ENCODE data around the gene BRF1.

DNA sequence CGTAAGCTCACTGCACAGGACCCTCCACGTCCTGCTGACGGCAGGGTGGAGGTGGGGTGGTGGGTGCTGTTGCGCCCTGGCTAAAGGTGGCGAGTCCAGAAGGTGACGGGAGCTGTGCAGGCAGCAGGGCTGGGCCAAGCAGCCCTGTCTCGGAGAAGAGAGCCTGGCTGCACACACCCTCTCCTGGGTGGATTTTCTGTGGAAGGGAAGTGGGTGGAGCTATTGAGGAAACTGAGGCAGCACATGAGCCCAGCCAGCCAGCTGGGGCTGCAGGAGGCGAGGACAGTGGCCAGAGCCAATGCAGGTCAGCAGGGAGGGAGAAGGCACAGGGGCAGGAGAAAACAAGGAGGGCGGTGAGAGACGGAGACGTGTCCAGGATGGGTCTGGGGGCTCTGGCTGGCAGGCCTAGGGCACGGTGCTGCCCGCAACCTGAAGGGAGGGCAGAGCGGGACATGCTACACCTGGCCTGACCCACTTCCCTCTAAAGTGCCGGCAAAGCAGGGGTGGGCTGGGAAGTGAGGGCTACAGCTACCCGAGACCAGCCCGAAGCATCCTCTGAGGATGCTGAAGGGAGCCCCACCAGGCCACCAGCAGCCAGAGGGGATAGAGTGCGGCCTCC lies 32.0 kb downstream of the BRF1 start:
- TF ChIP-seq, protein P1, sequence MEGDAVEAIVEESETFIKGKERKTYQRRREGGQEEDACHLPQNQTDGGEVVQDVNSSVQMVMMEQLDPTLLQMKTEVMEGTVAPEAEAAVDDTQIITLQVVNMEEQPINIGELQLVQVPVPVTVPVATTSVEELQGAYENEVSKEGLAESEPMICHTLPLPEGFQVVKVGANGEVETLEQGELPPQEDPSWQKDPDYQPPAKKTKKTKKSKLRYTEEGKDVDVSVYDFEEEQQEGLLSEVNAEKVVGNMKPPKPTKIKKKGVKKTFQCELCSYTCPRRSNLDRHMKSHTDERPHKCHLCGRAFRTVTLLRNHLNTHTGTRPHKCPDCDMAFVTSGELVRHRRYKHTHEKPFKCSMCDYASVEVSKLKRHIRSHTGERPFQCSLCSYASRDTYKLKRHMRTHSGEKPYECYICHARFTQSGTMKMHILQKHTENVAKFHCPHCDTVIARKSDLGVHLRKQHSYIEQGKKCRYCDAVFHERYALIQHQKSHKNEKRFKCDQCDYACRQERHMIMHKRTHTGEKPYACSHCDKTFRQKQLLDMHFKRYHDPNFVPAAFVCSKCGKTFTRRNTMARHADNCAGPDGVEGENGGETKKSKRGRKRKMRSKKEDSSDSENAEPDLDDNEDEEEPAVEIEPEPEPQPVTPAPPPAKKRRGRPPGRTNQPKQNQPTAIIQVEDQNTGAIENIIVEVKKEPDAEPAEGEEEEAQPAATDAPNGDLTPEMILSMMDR (conservative IDR thresholded peaks at IDR 0.05; ENCODE audit: low read depth, low read length), result no peak
- no peak for TF ChIP-seq EZH2 (IDR thresholded peaks at IDR 0.05; ENCODE audit: borderline replicate concordance, low read depth, low read length, poor library complexity, severe bottlenecking)

All from A673 (cell line).